HCT116 (cell line): ENCODE measurements around the gene PRICKLE2. TPM values are rescaled to one million over a fixed set of nuclear protein-coding genes. Genes with fewer than 3 reads are reported as not detected.

Experiments
- ATAC-seq: fragments of 200-7000 bp; cut with Tn5 transposase; 2 replicates; pipeline ENCODE4 v1.9.1; 2020; ENCODE audit warnings: mild to moderate bottlenecking, moderate library complexity
- BruUV-seq: library from RNA; stranded (reverse); fragments of 400-500 nt; replicated peaks from 2 replicates; lab custom pipeline; 2021; lab: Mats Ljungman, UMichigan
- CTCF ChIA-PET: fragments of 300-600 bp; sonication (Branson Sonifier 250); formaldehyde crosslinking; loops from one replicate; lab custom pipeline; 2021; ENCODE audit warnings: antibody characterized with exemption; lab: Charles Lee
- POLR2A ChIA-PET: fragments of 300-600, 350-600 bp; sonication (Branson Sonifier 250); formaldehyde crosslinking; loops from one replicate; lab custom pipeline; 2021; ENCODE audit warnings: antibody characterized with exemption; lab: Charles Lee
- RAD21 ChIA-PET, 2 experiments: fragments of 300-600 bp; sonication (Branson Sonifier 250); formaldehyde crosslinking; loops; one replicate each; lab custom pipeline; 2023; ENCODE audit warnings: low total read pairs in 2 of 2; ENCODE audit not compliant: uncharacterized antibody in 2 of 2, unreplicated experiment in 2 of 2, low non-redundant PET in 1 of 2; lab: Charles Lee
- DNase-seq: peaks from one replicate; pipeline ENCODE4 v3.0.0-alpha.2; 2010; ENCODE audit warnings: low read depth, low spot score
- H2AFZ ChIP-seq: fragments of 200-600 bp; shearing (Covaris generic), sonication (generic); 2 replicates; pipeline ENCODE4 v1.6.1; 2017; ENCODE audit warnings: low read depth, mixed run types, mixed read lengths, antibody characterized with exemption, low read length; ENCODE audit not compliant: poor library complexity, severe bottlenecking
- H3K27ac ChIP-seq: 2 replicates; pipeline ENCODE4 v1.5.1; 2012; ENCODE audit warnings: low read depth, low read length
- H3K27me3 ChIP-seq: fragments of 200-600 bp; sonication (generic); 2 replicates; pipeline ENCODE4 v1.6.1; 2016; ENCODE audit warnings: mixed run types, low read length, mixed read lengths; ENCODE audit not compliant: insufficient read depth
- H3K36me3 ChIP-seq, 2 experiments: fragments of 200-500 bp in 1 of 2; fragments of 200-600 bp in 1 of 2; sonication (Bioruptor generic) in 1 of 2; sonication (generic) in 1 of 2; 2 replicates each; pipeline versions ENCODE4 v1.5.1 to v1.6.1; 2014 to 2016; ENCODE audit warnings: low read length in 2 of 2, inconsistent platforms in 1 of 2, mixed read lengths in 1 of 2, mixed run types in 1 of 2; ENCODE audit not compliant: insufficient read depth in 2 of 2, control insufficient read depth in 1 of 2
- H3K4me1 ChIP-seq, 2 experiments: fragments of 200-600 bp in 1 of 2; sonication (generic) in 1 of 2; 2 replicates each; pipeline versions ENCODE4 v1.5.1 to v1.6.1; 2012 to 2017; ENCODE audit warnings: low read length in 2 of 2, inconsistent platforms in 1 of 2, mild to moderate bottlenecking in 1 of 2, mixed read lengths in 1 of 2, mixed run types in 1 of 2, moderate library complexity in 1 of 2; ENCODE audit not compliant: insufficient read depth in 2 of 2, control insufficient read depth in 1 of 2
- H3K4me2 ChIP-seq: fragments of 200-600 bp; sonication (generic); 2 replicates; pipeline ENCODE4 v1.6.1; 2017; ENCODE audit warnings: mixed run types, low read length, mixed read lengths
- H3K4me3 ChIP-seq, 2 experiments: fragments of 200-600 bp in 1 of 2; sonication (generic) in 1 of 2; replicated peaks in 1 of 2; 2 replicates each; pipeline ENCODE4 v1.5.1; 2011 to 2016; ENCODE audit warnings: low read length in 2 of 2, control low read depth in 1 of 2, low read depth in 1 of 2, mild to moderate bottlenecking in 1 of 2, mixed read lengths in 1 of 2, mixed run types in 1 of 2
- H3K79me2 ChIP-seq: fragments of 200-600 bp; sonication (generic); 2 replicates; pipeline ENCODE4 v1.6.1; 2017; ENCODE audit warnings: mild to moderate bottlenecking, mixed run types, low read length, moderate library complexity, mixed read lengths; ENCODE audit not compliant: insufficient read depth
- H3K9ac ChIP-seq: fragments of 200-600 bp; sonication (generic); 2 replicates; pipeline ENCODE4 v1.6.1; 2016; ENCODE audit warnings: low read length, mixed read lengths
- H3K9me2 ChIP-seq: fragments of 200-600 bp; sonication (generic), shearing (Covaris generic); 2 replicates; pipeline ENCODE4 v1.6.1; 2017; ENCODE audit warnings: mixed run types, mild to moderate bottlenecking, moderate library complexity; ENCODE audit not compliant: insufficient read depth
- H3K9me3 ChIP-seq, 2 experiments: fragments of 200-500 bp in 1 of 2; fragments of 200-600 bp in 1 of 2; sonication (Bioruptor generic) in 1 of 2; sonication (generic) in 1 of 2; 2 replicates each; pipeline ENCODE4 v1.6.1; 2014 to 2017; ENCODE audit warnings: low read length in 2 of 2, mixed read lengths in 2 of 2, inconsistent platforms in 1 of 2, low read depth in 1 of 2, mild to moderate bottlenecking in 1 of 2, mixed run types in 1 of 2, moderate library complexity in 1 of 2; ENCODE audit not compliant: control insufficient read depth in 1 of 2, insufficient read depth in 1 of 2
- H4K20me1 ChIP-seq: fragments of 200-600 bp; sonication (generic), shearing (Covaris generic); 2 replicates; pipeline ENCODE4 v1.6.1; 2017; ENCODE audit warnings: mixed run types, mild to moderate bottlenecking, moderate library complexity; ENCODE audit not compliant: insufficient read depth
- CEBPB ChIP-seq: IDR thresholded peaks from 2 replicates; pipeline ENCODE4 v1.6.1; 2012; ENCODE audit warnings: low read depth
- SIN3A ChIP-seq: IDR thresholded peaks from 2 replicates; pipeline ENCODE4 v1.6.1; 2012; ENCODE audit warnings: low read depth
- intact Hi-C: fragments of 100-400 bp; cut with micrococcal nuclease; formaldehyde crosslinking; loops from 2 replicates; pipeline ENCODE4 v1.10.0; 2022
- total RNA-seq: library from RNA; stranded (reverse); gene quantifications from one replicate; pipeline ENCODE4 v1.2.1, GENCODE V29; 2021; ENCODE audit not compliant: unreplicated experiment
- TF ChIP-seq, protein P1 (sequence below): IDR thresholded peaks from 2 replicates; pipeline ENCODE4 v1.6.1; 2012; ENCODE audit warnings: low read depth

The PRICKLE2 gene
- total RNA-seq, 1 experiment from 2014 or later = 0.05 TPM

DNA sequence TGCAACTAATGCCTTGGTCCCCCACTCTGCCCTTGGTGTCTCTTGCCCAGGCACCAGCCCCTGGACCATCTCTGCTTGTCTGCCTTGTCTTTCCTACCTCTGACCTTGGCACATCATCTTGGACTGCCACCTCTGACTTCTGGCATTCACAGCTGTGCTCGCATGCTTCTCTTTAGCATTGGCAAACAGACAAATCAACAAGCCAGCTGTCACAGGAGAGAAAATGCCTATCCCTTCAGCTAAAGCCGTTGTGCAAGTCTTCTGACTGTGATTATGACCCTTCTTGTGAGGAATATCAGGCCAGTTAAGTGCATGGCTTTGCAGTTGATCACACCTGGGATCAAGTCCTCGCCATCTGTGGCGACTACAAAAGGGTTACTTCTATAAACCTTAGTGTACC, 84.6 kb downstream of the PRICKLE2 start (continued):
- TF ChIP-seq, protein P1, sequence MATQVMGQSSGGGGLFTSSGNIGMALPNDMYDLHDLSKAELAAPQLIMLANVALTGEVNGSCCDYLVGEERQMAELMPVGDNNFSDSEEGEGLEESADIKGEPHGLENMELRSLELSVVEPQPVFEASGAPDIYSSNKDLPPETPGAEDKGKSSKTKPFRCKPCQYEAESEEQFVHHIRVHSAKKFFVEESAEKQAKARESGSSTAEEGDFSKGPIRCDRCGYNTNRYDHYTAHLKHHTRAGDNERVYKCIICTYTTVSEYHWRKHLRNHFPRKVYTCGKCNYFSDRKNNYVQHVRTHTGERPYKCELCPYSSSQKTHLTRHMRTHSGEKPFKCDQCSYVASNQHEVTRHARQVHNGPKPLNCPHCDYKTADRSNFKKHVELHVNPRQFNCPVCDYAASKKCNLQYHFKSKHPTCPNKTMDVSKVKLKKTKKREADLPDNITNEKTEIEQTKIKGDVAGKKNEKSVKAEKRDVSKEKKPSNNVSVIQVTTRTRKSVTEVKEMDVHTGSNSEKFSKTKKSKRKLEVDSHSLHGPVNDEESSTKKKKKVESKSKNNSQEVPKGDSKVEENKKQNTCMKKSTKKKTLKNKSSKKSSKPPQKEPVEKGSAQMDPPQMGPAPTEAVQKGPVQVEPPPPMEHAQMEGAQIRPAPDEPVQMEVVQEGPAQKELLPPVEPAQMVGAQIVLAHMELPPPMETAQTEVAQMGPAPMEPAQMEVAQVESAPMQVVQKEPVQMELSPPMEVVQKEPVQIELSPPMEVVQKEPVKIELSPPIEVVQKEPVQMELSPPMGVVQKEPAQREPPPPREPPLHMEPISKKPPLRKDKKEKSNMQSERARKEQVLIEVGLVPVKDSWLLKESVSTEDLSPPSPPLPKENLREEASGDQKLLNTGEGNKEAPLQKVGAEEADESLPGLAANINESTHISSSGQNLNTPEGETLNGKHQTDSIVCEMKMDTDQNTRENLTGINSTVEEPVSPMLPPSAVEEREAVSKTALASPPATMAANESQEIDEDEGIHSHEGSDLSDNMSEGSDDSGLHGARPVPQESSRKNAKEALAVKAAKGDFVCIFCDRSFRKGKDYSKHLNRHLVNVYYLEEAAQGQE = no peak
- TF ChIP-seq SIN3A = no peak

DNA sequence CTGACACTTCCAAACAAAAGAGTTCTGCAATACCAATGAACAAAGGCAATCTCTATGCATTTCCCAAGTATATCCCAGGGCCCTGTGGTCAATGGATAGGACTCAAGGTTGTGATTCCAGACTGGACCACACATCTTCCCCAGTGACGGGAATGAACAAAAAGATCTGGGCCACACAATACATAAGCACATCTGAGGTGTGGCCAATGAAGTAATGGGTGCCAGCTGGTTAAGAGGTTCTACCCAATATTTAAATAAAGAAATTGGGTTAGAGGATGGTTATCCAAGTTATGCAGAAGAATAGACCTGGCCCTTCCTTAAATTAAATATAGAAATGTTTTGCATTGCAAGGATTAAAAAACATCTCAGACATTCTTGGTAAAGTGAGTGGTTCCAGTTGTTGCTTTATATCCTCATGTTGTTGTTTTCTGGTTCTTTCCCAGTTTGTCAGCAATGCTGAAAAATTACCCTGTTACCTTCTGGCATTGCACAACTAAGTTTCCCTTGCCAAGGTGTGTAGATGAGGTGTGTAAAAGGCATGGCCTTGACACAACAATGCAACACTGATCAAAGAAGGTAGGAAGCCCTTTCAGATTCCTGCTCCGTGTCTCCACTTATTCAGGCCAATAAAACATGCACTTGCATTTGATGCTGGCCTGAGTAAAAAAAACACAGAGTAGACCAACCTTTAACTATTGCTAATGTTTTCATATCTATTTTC, 86.5 kb downstream of the PRICKLE2 start:
- Histone ChIP-seq H3K9me2 (no peaks in the 10 kb centered on the region), H4K20me1 (no peaks in the 10 kb centered on the region), H3K4me1 (no peaks in the 10 kb centered on the region), H3K27me3 (peaks cover 11% of the 10 kb centered on the region; the same call in 1 of the 2 replicates), H3K36me3 (no peaks in the 10 kb centered on the region), H3K27ac (no peak overlapping the region), H3K4me2 (no peak overlapping the region), H3K9ac (no peak overlapping the region), H3K4me3 (no peak overlapping the region), H3K79me2 (no peaks in the 10 kb centered on the region), H3K9me3 (no peaks in the 10 kb centered on the region), H2AFZ (no peak overlapping the region)
- DNase-seq = no peak
- TF ChIP-seq CEBPB (no peak), SIN3A (no peak)
- ChIA-PET CTCF (no interaction called here), RAD21 (no interaction called here), POLR2A (no interaction called here)
- intact Hi-C loops = no loop called here
- no peak for ATAC-seq
- no TSS peak for BruUV-seq
